ENCODE results near the gene MSH4. TPM values are rescaled to one million over a fixed set of nuclear protein-coding genes. Genes with fewer than 3 reads are reported as not detected.

MSH4 gene
- total RNA-seq, 2 experiments from 2014 or later = 0.25 to 0.31 TPM

GRCh38 chr1:75845576-75845975 lies 48.9 kb downstream of the MSH4 start:
- Mint-ChIP-seq H3K4me3 (no peak overlapping the region), H3K4me1 (ENCODE audit: low read depth) (no peaks in the 10 kb centered on the region), H3K27ac (no peak overlapping the region), H3K9me3 (no peaks in the 10 kb centered on the region), H3K36me3 (ENCODE audit: low read depth) (no peaks in the 10 kb centered on the region), H3K27me3 (no peaks in the 10 kb centered on the region)
- TF ChIP-seq CTCF (IDR thresholded peaks at IDR 0.05) = no peak
- H3K4me3 ChIP-seq (ENCODE audit: low read length) = no peak overlapping the region
- intact Hi-C loops (cut with DNase I, micrococcal nuclease) = no loop called here
- ATAC-seq (ENCODE audit: poor library complexity) = no peak
- DNase-seq = no peak
- no peaks in the 10 kb centered on the region for H3K4me1 ChIP-seq (ENCODE audit: insufficient read depth, low read length)
- ChIA-PET CTCF (no interaction called here), POLR2A (no interaction called here)
- H3K27me3 ChIP-seq (ENCODE audit: control insufficient read depth in 1 of 2, insufficient read depth in 2 of 2, low read length in 2 of 2) = no peaks in the 10 kb centered on the region
- no peak overlapping the region for H3K27ac ChIP-seq (ENCODE audit: low read depth in 1 of 2, low read length in 2 of 2)
- no peaks in the 10 kb centered on the region for H3K9me3 ChIP-seq (ENCODE audit: control insufficient read depth in 1 of 2, insufficient read depth in 1 of 2, low read length in 2 of 2)
- no peaks in the 10 kb centered on the region for H3K36me3 ChIP-seq (ENCODE audit: insufficient read depth, low read length)

GRCh38 chr1:75855010-75855409 lies 58.3 kb downstream of the MSH4 start:
- DNase-seq = no peak
- no peak overlapping the region for H3K27ac ChIP-seq (ENCODE audit: low read depth in 1 of 2, low read length in 2 of 2)
- no peak for TF ChIP-seq CTCF (IDR thresholded peaks at IDR 0.05)
- no peaks in the 10 kb centered on the region for H3K9me3 Mint-ChIP-seq
- H3K4me1 ChIP-seq (ENCODE audit: insufficient read depth, low read length) = no peaks in the 10 kb centered on the region
- H3K36me3 ChIP-seq (ENCODE audit: insufficient read depth, low read length) = no peaks in the 10 kb centered on the region
- no peaks in the 10 kb centered on the region for H3K27me3 Mint-ChIP-seq
- ATAC-seq (ENCODE audit: poor library complexity) = no peak
- no peak overlapping the region for H3K4me3 ChIP-seq (ENCODE audit: low read length)
- no peaks in the 10 kb centered on the region for H3K36me3 Mint-ChIP-seq (ENCODE audit: low read depth)
- intact Hi-C loops (cut with DNase I, micrococcal nuclease) = no loop called here
- no peaks in the 10 kb centered on the region for H3K9me3 ChIP-seq (ENCODE audit: control insufficient read depth in 1 of 2, insufficient read depth in 1 of 2, low read length in 2 of 2)
- CTCF ChIA-PET = no interaction called here
- no peaks in the 10 kb centered on the region for H3K27me3 ChIP-seq (ENCODE audit: control insufficient read depth in 1 of 2, insufficient read depth in 2 of 2, low read length in 2 of 2)
- no peak overlapping the region for H3K4me3 Mint-ChIP-seq
- POLR2A ChIA-PET = no interaction called here
- no peak overlapping the region for H3K27ac Mint-ChIP-seq
- H3K4me1 Mint-ChIP-seq (ENCODE audit: low read depth) = no peaks in the 10 kb centered on the region

- H3K27me3 ChIP-seq (ENCODE audit: control insufficient read depth in 1 of 2, insufficient read depth in 2 of 2, low read length in 2 of 2) = no peaks in the 10 kb centered on the region
- Mint-ChIP-seq H3K36me3 (ENCODE audit: low read depth) (no peaks in the 10 kb centered on the region), H3K4me3 (no peak overlapping the region), H3K4me1 (ENCODE audit: low read depth) (no peaks in the 10 kb centered on the region), H3K27ac (no peak overlapping the region), H3K27me3 (no peaks in the 10 kb centered on the region), H3K9me3 (no peaks in the 10 kb centered on the region)
- no peaks in the 10 kb centered on the region for H3K36me3 ChIP-seq (ENCODE audit: insufficient read depth, low read length)
- no peak overlapping the region for H3K27ac ChIP-seq (ENCODE audit: low read depth in 1 of 2, low read length in 2 of 2)
- H3K4me3 ChIP-seq (ENCODE audit: low read length) = no peak overlapping the region
- H3K9me3 ChIP-seq (ENCODE audit: control insufficient read depth in 1 of 2, insufficient read depth in 1 of 2, low read length in 2 of 2) = no peaks in the 10 kb centered on the region
- POLR2A ChIA-PET = no interaction called here
- TF ChIP-seq CTCF (IDR thresholded peaks at IDR 0.05) = no peak
- DNase-seq (no peak), ATAC-seq (ENCODE audit: poor library complexity) (no peak)
- intact Hi-C loops (cut with DNase I, micrococcal nuclease) = no loop called here
- H3K4me1 ChIP-seq (ENCODE audit: insufficient read depth, low read length) = no peaks in the 10 kb centered on the region
- CTCF ChIA-PET = no interaction called here
These were observed 59.1 kb downstream of the MSH4 start for GRCh38 chr1:75855734-75856133.

All from CD4-positive, alpha-beta T cell (primary cell).